Stimulated activated naive B cell treated with anti-CD40 and anti-IgM and Interleukin-4, amounts not matched to agents 10 μg/mL and 1 μg/mL and 100 μg/mL, for 72 hours (primary cell): Measurements from ENCODE around the gene SSC5D.

Experiments used
- ATAC-seq, 2 donors: fragments of 150-1000 bp; cut with Tn5 transposase; replicated peaks; 2 replicates each; pipeline ENCODE4 v1.10.0; 2021; ENCODE audit warnings: moderate library complexity in 1 of 2
- DNase-seq: peaks from one replicate; pipeline ENCODE4 v3.0.0; 2021
- H3K27ac Mint-ChIP-seq: one replicate; pipeline ENCODE4 v1.8.0; 2022; ENCODE audit warnings: mild to moderate bottlenecking, mixed read lengths
- H3K27me3 Mint-ChIP-seq, 2 donors: one replicate each; pipeline ENCODE4 v1.8.0; 2022; ENCODE audit warnings: mixed read lengths in 2 of 2
- H3K36me3 Mint-ChIP-seq, 2 donors: one replicate each; pipeline ENCODE4 v1.8.0; 2022; ENCODE audit warnings: mixed read lengths in 2 of 2, mild to moderate bottlenecking in 1 of 2
- H3K4me1 Mint-ChIP-seq, 2 donors: one replicate each; pipeline ENCODE4 v1.8.0; 2022; ENCODE audit warnings: mixed read lengths in 2 of 2, mild to moderate bottlenecking in 1 of 2
- H3K4me3 Mint-ChIP-seq, 2 donors: one replicate each; pipeline ENCODE4 v1.8.0; 2022; ENCODE audit warnings: mild to moderate bottlenecking in 2 of 2, mixed read lengths in 2 of 2, moderate library complexity in 1 of 2
- H3K9me3 Mint-ChIP-seq, 2 donors: one replicate each; pipeline ENCODE4 v1.8.0; 2022; ENCODE audit warnings: mixed read lengths in 2 of 2, mild to moderate bottlenecking in 1 of 2

The SSC5D gene

GRCh38 chr19:55546011-55546410 is 57.8 kb downstream of the SSC5D start:
- no peak overlapping the region for H3K27ac Mint-ChIP-seq
- H3K9me3 Mint-ChIP-seq: peaks cover 3 to 8% of the 10 kb centered on the region in 2 donors
- no peak for DNase-seq
- peaks cover 0 to 1% of the 10 kb centered on the region in 2 donors for H3K36me3 Mint-ChIP-seq
- H3K4me3 Mint-ChIP-seq: no peak overlapping the region
- H3K4me1 Mint-ChIP-seq: peaks cover 11 to 16% of the 10 kb centered on the region in 2 donors
- no peak for ATAC-seq
- H3K27me3 Mint-ChIP-seq: peaks cover 52 to 57% of the 10 kb centered on the region in 2 donors

GRCh38 chr19:55546822-55547614 is 58.8 kb downstream of the SSC5D start:
- H3K4me3 Mint-ChIP-seq: no peak overlapping the region
- H3K9me3 Mint-ChIP-seq: peaks cover 3 to 8% of the 10 kb centered on the region in 2 donors
- H3K36me3 Mint-ChIP-seq: peaks cover 0 to 1% of the 10 kb centered on the region in 2 donors
- no peak for DNase-seq
- peak in 1 of 2 donors; percentile 49 for ATAC-seq
- peak overlapping the region; percentile 33 for H3K27ac Mint-ChIP-seq
- peaks cover 11 to 16% of the 10 kb centered on the region in 2 donors for H3K4me1 Mint-ChIP-seq
- peaks cover 51 to 61% of the 10 kb centered on the region in 2 donors for H3K27me3 Mint-ChIP-seq

GRCh38 chr19:55549500-55550320 is 61.5 kb downstream of the SSC5D start:
- peak overlapping the region; percentile 31 to 36 for H3K4me3 Mint-ChIP-seq
- DNase-seq: no peak
- ATAC-seq: peak; percentile 54 to 67
- H3K4me1 Mint-ChIP-seq: peaks cover 11 to 16% of the 10 kb centered on the region in 2 donors
- no peaks in the 10 kb centered on the region for H3K36me3 Mint-ChIP-seq
- H3K9me3 Mint-ChIP-seq: no peaks in the 10 kb centered on the region
- no peak overlapping the region for H3K27ac Mint-ChIP-seq
- peaks cover 37 to 48% of the 10 kb centered on the region in 2 donors for H3K27me3 Mint-ChIP-seq

- Mint-ChIP-seq H3K4me3 (peak overlapping the region in 1 of 2 donors; percentile 36), H3K27ac (no peak overlapping the region), H3K4me1 (peaks cover 11 to 16% of the 10 kb centered on the region in 2 donors), H3K36me3 (no peaks in the 10 kb centered on the region), H3K9me3 (no peaks in the 10 kb centered on the region), H3K27me3 (peaks cover 33 to 45% of the 10 kb centered on the region in 2 donors)
- DNase-seq (no peak), ATAC-seq (no peak)
These were observed 62.0 kb downstream of the SSC5D start for GRCh38 chr19:55550321-55550650.

GRCh38 chr19:55552206-55552605 is 64.0 kb downstream of the SSC5D start:
- Mint-ChIP-seq H3K27ac (no peak overlapping the region), H3K4me1 (peaks cover 8 to 11% of the 10 kb centered on the region in 2 donors), H3K9me3 (no peaks in the 10 kb centered on the region), H3K36me3 (no peaks in the 10 kb centered on the region), H3K4me3 (no peak overlapping the region), H3K27me3 (peaks cover 18 to 25% of the 10 kb centered on the region in 2 donors)
- DNase-seq: no peak
- ATAC-seq: no peak

GRCh38 chr19:55552620-55553019 is 64.4 kb downstream of the SSC5D start:
- H3K27me3 Mint-ChIP-seq: peaks cover 14 to 21% of the 10 kb centered on the region in 2 donors
- H3K9me3 Mint-ChIP-seq: no peaks in the 10 kb centered on the region
- H3K4me1 Mint-ChIP-seq: peaks cover 6 to 8% of the 10 kb centered on the region in 2 donors
- ATAC-seq (no peak), DNase-seq (no peak)
- H3K27ac Mint-ChIP-seq: no peak overlapping the region
- H3K4me3 Mint-ChIP-seq: no peak overlapping the region
- no peaks in the 10 kb centered on the region for H3K36me3 Mint-ChIP-seq

GRCh38 chr19:55553217-55554182 is 65.3 kb downstream of the SSC5D start:
- peaks cover 6 to 8% of the 10 kb centered on the region in 2 donors for H3K4me1 Mint-ChIP-seq
- DNase-seq (no peak), ATAC-seq (no peak)
- H3K4me3 Mint-ChIP-seq: no peak overlapping the region
- H3K27me3 Mint-ChIP-seq: peaks cover 11 to 15% of the 10 kb centered on the region in 2 donors
- H3K9me3 Mint-ChIP-seq: no peaks in the 10 kb centered on the region
- H3K27ac Mint-ChIP-seq: no peak overlapping the region
- no peaks in the 10 kb centered on the region for H3K36me3 Mint-ChIP-seq

GRCh38 chr19:55554302-55554701 is 66.1 kb downstream of the SSC5D start:
- no peak for DNase-seq
- no peaks in the 10 kb centered on the region for H3K36me3 Mint-ChIP-seq
- H3K27me3 Mint-ChIP-seq: peaks cover 13 to 15% of the 10 kb centered on the region in 2 donors
- no peak for ATAC-seq
- peaks cover 6 to 8% of the 10 kb centered on the region in 2 donors for H3K4me1 Mint-ChIP-seq
- no peaks in the 10 kb centered on the region for H3K9me3 Mint-ChIP-seq
- no peak overlapping the region for H3K4me3 Mint-ChIP-seq
- no peak overlapping the region for H3K27ac Mint-ChIP-seq

GRCh38 chr19:55554741-55555152 is 66.5 kb downstream of the SSC5D start:
- Mint-ChIP-seq H3K36me3 (no peaks in the 10 kb centered on the region), H3K4me3 (no peak overlapping the region), H3K27me3 (peaks cover 13 to 15% of the 10 kb centered on the region in 2 donors), H3K27ac (no peak overlapping the region), H3K4me1 (peaks cover 3 to 5% of the 10 kb centered on the region in 2 donors), H3K9me3 (no peaks in the 10 kb centered on the region)
- ATAC-seq (no peak), DNase-seq (no peak)

GRCh38 chr19:55559684-55560083 is 71.4 kb downstream of the SSC5D start:
- ATAC-seq (no peak), DNase-seq (no peak)
- Mint-ChIP-seq H3K4me3 (no peak overlapping the region), H3K36me3 (no peaks in the 10 kb centered on the region), H3K27ac (no peak overlapping the region), H3K27me3 (peaks cover 12 to 22% of the 10 kb centered on the region in 2 donors), H3K4me1 (no peaks in the 10 kb centered on the region), H3K9me3 (peaks cover 3 to 4% of the 10 kb centered on the region in 2 donors)

- H3K4me3 Mint-ChIP-seq: no peak overlapping the region
- H3K36me3 Mint-ChIP-seq: no peaks in the 10 kb centered on the region
- H3K27ac Mint-ChIP-seq: no peak overlapping the region
- DNase-seq (no peak), ATAC-seq (no peak)
- H3K27me3 Mint-ChIP-seq: peaks cover 25 to 39% of the 10 kb centered on the region in 2 donors
- H3K9me3 Mint-ChIP-seq: peaks cover 3 to 4% of the 10 kb centered on the region in 2 donors
- no peaks in the 10 kb centered on the region for H3K4me1 Mint-ChIP-seq
These were observed 75.0 kb downstream of the SSC5D start for GRCh38 chr19:55563261-55563690.

- Mint-ChIP-seq H3K27ac (no peak overlapping the region), H3K9me3 (no peaks in the 10 kb centered on the region), H3K36me3 (no peaks in the 10 kb centered on the region), H3K4me3 (no peak overlapping the region), H3K27me3 (peaks cover 22 to 25% of the 10 kb centered on the region in 2 donors), H3K4me1 (no peaks in the 10 kb centered on the region)
- ATAC-seq (no peak), DNase-seq (no peak)
These were observed 78.6 kb downstream of the SSC5D start for GRCh38 chr19:55566823-55567222.

- no peaks in the 10 kb centered on the region for H3K4me1 Mint-ChIP-seq
- no peaks in the 10 kb centered on the region for H3K36me3 Mint-ChIP-seq
- H3K9me3 Mint-ChIP-seq: no peaks in the 10 kb centered on the region
- no peak for ATAC-seq
- DNase-seq: no peak
- no peak overlapping the region for H3K4me3 Mint-ChIP-seq
- H3K27ac Mint-ChIP-seq: no peak overlapping the region
- H3K27me3 Mint-ChIP-seq: peaks cover 22 to 25% of the 10 kb centered on the region in 2 donors
These were observed 79.6 kb downstream of the SSC5D start for GRCh38 chr19:55567708-55568328.
